Kidney (tissue), 14 donors: ENCODE results near the gene MRPL22. TPM values are rescaled to one million over a fixed set of nuclear protein-coding genes. Genes with fewer than 3 reads are reported as not detected.

ENCODE experiments used
- DNase-seq, 5 donors: peaks; one replicate each; pipeline ENCODE4 v3.0.0-alpha.2; 2013 to 2020
- FAIRE-seq: peaks from 2 replicates; lab custom pipeline; 2012; peaks lifted over from hg19 to GRCh38; lab: Jason Lieb, UNC
- H3K27ac ChIP-seq, 2 donors: one replicate each; pipeline ENCODE4 v1.7.0; 2013; ENCODE audit warnings: low read depth in 2 of 2, low read length in 2 of 2, inconsistent platforms in 1 of 2
- H3K27me3 ChIP-seq: one replicate; pipeline ENCODE4 v1.7.1; 2013; ENCODE audit warnings: low read length, inconsistent platforms; ENCODE audit not compliant: control insufficient read depth, insufficient read depth
- H3K36me3 ChIP-seq, 3 donors: one replicate each; pipeline versions ENCODE4 v1.7.0 to v1.7.1; 2013; ENCODE audit warnings: low read length in 3 of 3, control low read depth in 1 of 3, inconsistent platforms in 1 of 3; ENCODE audit not compliant: insufficient read depth in 3 of 3, control insufficient read depth in 2 of 3
- H3K4me1 ChIP-seq, 3 donors: one replicate each; pipeline versions ENCODE4 v1.7.0 to v1.7.1; 2013; ENCODE audit warnings: low read length in 3 of 3, inconsistent platforms in 1 of 3, low read depth in 1 of 3; ENCODE audit not compliant: control insufficient read depth in 2 of 3, insufficient read depth in 2 of 3
- H3K4me3 ChIP-seq, 3 donors: one replicate each; pipeline versions ENCODE4 v1.7.0 to v1.8.1; 2013; ENCODE audit warnings: low read length in 3 of 3, control low read depth in 1 of 3, inconsistent platforms in 1 of 3
- H3K9ac ChIP-seq, 3 donors: one replicate each; pipeline versions ENCODE4 v1.7.0 to v1.7.1; 2013; ENCODE audit warnings: low read length in 3 of 3, control low read depth in 1 of 3, inconsistent platforms in 1 of 3
- H3K9me3 ChIP-seq, 3 donors: one replicate each; pipeline versions ENCODE4 v1.7.0 to v1.7.1; 2013; ENCODE audit warnings: low read length in 3 of 3, control low read depth in 1 of 3, inconsistent platforms in 1 of 3; ENCODE audit not compliant: control insufficient read depth in 2 of 3, insufficient read depth in 1 of 3
- CTCF ChIP-seq: IDR thresholded peaks from 3 replicates; pipeline ENCODE4 v1.5.1; 2012; ENCODE audit warnings: mild to moderate bottlenecking, moderate library complexity, borderline replicate concordance; ENCODE audit not compliant: insufficient read depth; ENCODE audit errors: extremely low read depth
- intact Hi-C: fragments of 100-400 bp; cut with DNase I; formaldehyde crosslinking; loops from one replicate; pipeline ENCODE4 v1.11.1; 2022
- polyA plus RNA-seq: library from polyadenylated mRNA; stranded (reverse); fragments of 350-450 nt; fragmentation: Illumina TruSeq; extraction: RNeasy Lipid Tissue Mini Kit (QIAGEN cat#74804); gene quantifications from one replicate; pipeline ENCODE4 v1.2.3, GENCODE V29; 2014; ENCODE audit warnings: low read depth, low replicate concordance; ENCODE audit not compliant: insufficient read depth
- total RNA-seq: library from RNA; stranded (reverse); fragmentation: NEBNext Ultra II Directional; extraction: Animal tissue kit (Norgen Biotek cat#: 25700); gene quantifications from one replicate; pipeline ENCODE4 v1.2.1, GENCODE V29; 2021
- donor health status: control.
- donor health status: control.
- donor health status: control.
- donor health status: control.
- donor health status: control.
- donor health status: DM: yes; HTN: yes; CAD: no.
- donor health status: Normal renal cell carcinoma (clear cell type).

MRPL22 gene
- total and polyA plus RNA-seq, 2 donors from 2014 or later = 40.8 to 72.7 TPM

GRCh38 chr5:154893381-154893780 is 47.5 kb upstream of the MRPL22 start:
- H3K36me3 ChIP-seq = peaks cover 7 to 47% (median 32%) of the 10 kb centered on the region in 3 donors
- H3K9me3 ChIP-seq = no peaks in the 10 kb centered on the region
- FAIRE-seq (no peak), DNase-seq (no peak)
- no peak overlapping the region for H3K4me3 ChIP-seq
- H3K27ac ChIP-seq = no peak overlapping the region
- TF ChIP-seq CTCF = no peak
- H3K27me3 ChIP-seq = no peaks in the 10 kb centered on the region
- no peak overlapping the region for H3K9ac ChIP-seq
- no peaks in the 10 kb centered on the region for H3K4me1 ChIP-seq
- intact Hi-C loops = no loop called here

DNA sequence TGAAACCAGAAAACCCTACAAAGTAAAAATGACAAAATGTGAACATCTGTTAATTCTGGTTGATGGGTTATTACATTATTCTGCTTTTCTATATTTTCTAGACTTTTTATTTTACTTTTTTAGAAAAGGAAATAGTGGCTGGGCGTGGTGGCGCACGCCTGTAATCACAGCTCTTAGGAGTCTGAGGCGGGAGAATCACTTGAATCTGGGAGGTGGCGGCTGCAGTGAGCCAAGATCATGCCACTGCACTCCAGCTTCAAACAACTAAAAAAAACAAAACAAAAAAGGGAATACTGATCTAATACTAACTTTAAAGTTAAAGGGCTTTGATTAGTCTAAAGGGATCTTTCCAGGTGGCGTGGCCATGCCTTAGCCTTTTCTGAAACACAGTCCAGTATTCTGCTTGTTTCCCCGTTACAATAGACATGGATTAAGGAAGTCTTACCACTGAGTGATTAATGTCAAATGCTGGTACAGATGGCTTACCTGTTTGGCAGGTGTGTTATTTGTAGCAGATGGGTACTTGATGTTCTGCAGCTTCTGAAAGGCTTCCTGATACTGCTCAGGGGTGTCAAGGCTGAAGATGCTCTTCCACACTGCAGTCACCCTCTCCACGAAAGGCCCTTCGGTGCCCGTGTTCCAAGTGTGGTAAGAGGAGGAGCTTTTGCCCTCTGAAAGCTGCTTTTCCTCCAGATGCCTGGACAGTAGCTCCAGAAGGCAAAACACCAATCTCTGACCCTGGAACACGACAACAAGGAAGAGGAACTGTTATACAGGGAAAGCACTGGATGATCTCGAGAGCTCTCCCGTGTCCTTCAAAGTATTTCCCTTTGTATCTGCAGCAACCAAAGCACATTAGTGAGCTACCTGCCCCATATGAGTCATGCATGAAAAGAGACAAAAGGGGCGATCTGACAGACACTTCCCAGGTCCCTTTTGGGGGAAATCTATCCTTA is 45.0 kb upstream of the MRPL22 start:
- H3K27me3 ChIP-seq = no peaks in the 10 kb centered on the region
- intact Hi-C loops = no loop called here
- no peak for FAIRE-seq

DNA sequence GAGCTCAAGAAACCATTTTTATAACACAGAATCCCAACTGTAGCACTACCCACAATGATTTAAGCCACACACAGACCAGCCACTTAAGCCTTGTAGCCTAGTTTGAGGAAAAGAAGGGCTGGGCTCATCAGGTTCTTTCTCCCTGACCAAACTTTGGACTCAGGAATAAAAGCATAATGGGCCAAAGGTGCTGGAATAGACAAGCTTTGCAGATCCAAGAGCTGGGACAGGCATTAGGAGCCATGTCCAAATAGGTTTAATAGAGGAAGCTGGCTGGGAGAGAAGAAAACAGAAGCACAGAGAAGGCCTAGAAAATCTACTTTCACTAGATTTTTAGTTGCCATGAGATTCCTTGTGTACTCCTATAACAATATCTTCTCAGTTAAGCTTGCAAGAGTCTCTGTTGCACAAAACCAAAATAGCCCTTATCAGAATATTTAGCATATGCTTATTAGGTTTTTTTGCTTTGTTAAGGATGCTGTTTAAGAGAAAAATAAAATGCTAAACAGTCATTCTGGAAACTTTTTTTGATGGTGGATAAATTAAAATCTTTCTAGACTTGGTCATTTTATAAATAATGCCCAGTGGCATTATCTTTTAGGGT is 44.2 kb upstream of the MRPL22 start:
- no peak overlapping the region for H3K4me3 ChIP-seq
- intact Hi-C loops = no loop called here
- H3K27me3 ChIP-seq = no peaks in the 10 kb centered on the region
- DNase-seq (no peak), FAIRE-seq (no peak)
- H3K9ac ChIP-seq = no peak overlapping the region
- peaks cover 2 to 52% (median 34%) of the 10 kb centered on the region in 3 donors for H3K36me3 ChIP-seq
- no peak overlapping the region for H3K27ac ChIP-seq
- no peaks in the 10 kb centered on the region for H3K4me1 ChIP-seq
- no peak for TF ChIP-seq CTCF
- no peaks in the 10 kb centered on the region for H3K9me3 ChIP-seq

More for the DNA sequence above, 45.0 kb upstream of the MRPL22 start:
- Histone ChIP-seq H3K27ac (no peak overlapping the region), H3K4me3 (no peak overlapping the region), H3K4me1 (no peaks in the 10 kb centered on the region), H3K9me3 (no peaks in the 10 kb centered on the region), H3K9ac (no peak overlapping the region), H3K36me3 (peaks cover 2 to 53% (median 36%) of the 10 kb centered on the region in 3 donors)
- TF ChIP-seq CTCF = no peak
- no peak for DNase-seq
